ENCODE data around the gene THADA. TPM values are rescaled to one million over a fixed set of nuclear protein-coding genes. Genes with fewer than 3 reads are reported as not detected.

The THADA gene
- total RNA-seq, 2 experiments from 2014 or later: 31.2 to 32.3 TPM

- TF ChIP-seq CTCF (conservative IDR thresholded peaks at IDR 0.05; ENCODE audit: low read length) (no peak), EZH2phosphoT487 (IDR thresholded peaks at IDR 0.05; ENCODE audit: borderline replicate concordance, low read depth, low read length) (no peak)
- no peaks in the 10 kb centered on the region for H3K79me2 ChIP-seq (ENCODE audit: insufficient read depth, low read depth, low read length)
- DNase-seq (ENCODE audit: low spot score): no peak
- intact Hi-C loops (cut with micrococcal nuclease; ENCODE audit: unreplicated experiment): no loop called here
- no peak overlapping the region for H3K4me3 ChIP-seq (ENCODE audit: low read depth, low read length, poor library complexity, severe bottlenecking)
- ChIA-PET POLR2A (interaction anchor here (0.6 kb wide), 2 partner anchors 38 to 117 kb away, joined by 3 to 6 read pairs; no protein-coding TSS in a partner anchor), CTCF (ENCODE audit: unreplicated experiment) (no interaction called here)
- no peaks in the 10 kb centered on the region for H4K20me1 ChIP-seq (ENCODE audit: insufficient read depth, low read length)
- no peaks in the 10 kb centered on the region for H3K9me2 ChIP-seq (ENCODE audit: insufficient read depth, low read length)
- no peak overlapping the region for H3K4me2 ChIP-seq (ENCODE audit: low read length)
- no peak overlapping the region for H2AFZ ChIP-seq (ENCODE audit: low read length)
- H3K27ac ChIP-seq (ENCODE audit: low read depth, low read length, poor library complexity, severe bottlenecking): no peak overlapping the region
- H3K9me3 ChIP-seq (ENCODE audit: low read length): no peaks in the 10 kb centered on the region
- no peaks in the 10 kb centered on the region for H3K36me3 ChIP-seq (ENCODE audit: insufficient read depth, low read length)
- H3K4me1 ChIP-seq (ENCODE audit: insufficient read depth, low read length, poor library complexity, severe bottlenecking): no peaks in the 10 kb centered on the region
- BruUV-seq (replicated peaks): no TSS peak
Measured at GRCh38 chr2:43415592-43415991, 180.2 kb downstream of the THADA start.

- Histone ChIP-seq H3K4me1 (ENCODE audit: insufficient read depth, low read length, poor library complexity, severe bottlenecking) (no peaks in the 10 kb centered on the region), H3K4me3 (ENCODE audit: low read depth, low read length, poor library complexity, severe bottlenecking) (no peak overlapping the region), H2AFZ (ENCODE audit: low read length) (no peak overlapping the region), H3K9me3 (ENCODE audit: low read length) (no peaks in the 10 kb centered on the region), H3K27ac (ENCODE audit: low read depth, low read length, poor library complexity, severe bottlenecking) (no peak overlapping the region), H3K36me3 (ENCODE audit: insufficient read depth, low read length) (no peaks in the 10 kb centered on the region), H3K79me2 (ENCODE audit: insufficient read depth, low read depth, low read length) (no peaks in the 10 kb centered on the region), H3K4me2 (ENCODE audit: low read length) (no peak overlapping the region), H3K9me2 (ENCODE audit: insufficient read depth, low read length) (no peaks in the 10 kb centered on the region), H4K20me1 (ENCODE audit: insufficient read depth, low read length) (no peaks in the 10 kb centered on the region)
- intact Hi-C loops (cut with micrococcal nuclease; ENCODE audit: unreplicated experiment): no loop called here
- TF ChIP-seq EZH2phosphoT487 (IDR thresholded peaks at IDR 0.05; ENCODE audit: borderline replicate concordance, low read depth, low read length): no peak
- no peak for TF ChIP-seq CTCF (conservative IDR thresholded peaks at IDR 0.05; ENCODE audit: low read length)
- BruUV-seq (replicated peaks): no TSS peak
- ChIA-PET CTCF (ENCODE audit: unreplicated experiment) (no interaction called here), POLR2A (no interaction called here)
- DNase-seq (ENCODE audit: low spot score): no peak
Measured at GRCh38 chr2:43414586-43415135, 181.2 kb downstream of the THADA start.

- Histone ChIP-seq H4K20me1 (ENCODE audit: insufficient read depth, low read length) (no peaks in the 10 kb centered on the region), H3K27ac (ENCODE audit: low read depth, low read length, poor library complexity, severe bottlenecking) (no peak overlapping the region), H3K4me1 (ENCODE audit: insufficient read depth, low read length, poor library complexity, severe bottlenecking) (no peaks in the 10 kb centered on the region), H3K4me3 (ENCODE audit: low read depth, low read length, poor library complexity, severe bottlenecking) (no peak overlapping the region), H3K9me3 (ENCODE audit: low read length) (no peaks in the 10 kb centered on the region), H2AFZ (ENCODE audit: low read length) (no peak overlapping the region), H3K4me2 (ENCODE audit: low read length) (no peak overlapping the region), H3K9me2 (ENCODE audit: insufficient read depth, low read length) (no peaks in the 10 kb centered on the region), H3K79me2 (ENCODE audit: insufficient read depth, low read depth, low read length) (no peaks in the 10 kb centered on the region), H3K36me3 (ENCODE audit: insufficient read depth, low read length) (no peaks in the 10 kb centered on the region)
- ChIA-PET POLR2A (no interaction called here), CTCF (ENCODE audit: unreplicated experiment) (no interaction called here)
- no peak for TF ChIP-seq CTCF (conservative IDR thresholded peaks at IDR 0.05; ENCODE audit: low read length)
- TF ChIP-seq EZH2phosphoT487 (IDR thresholded peaks at IDR 0.05; ENCODE audit: borderline replicate concordance, low read depth, low read length): no peak
- DNase-seq (ENCODE audit: low spot score): no peak
- intact Hi-C loops (cut with micrococcal nuclease; ENCODE audit: unreplicated experiment): no loop called here
- no TSS peak for BruUV-seq (replicated peaks)
Measured at GRCh38 chr2:43414033-43414432, 181.8 kb downstream of the THADA start.

All from OCI-LY7 (cell line).